B cell (primary cell): ENCODE measurements around the gene CCDC74B. TPM values are rescaled to one million over a fixed set of nuclear protein-coding genes. Genes with fewer than 3 reads are reported as not detected.
A peak's percentile ranks its signal among the peaks of the same experiment; 100 is the strongest.
"Not testable (repeated sequence)": the region's sequence is repeated elsewhere in the genome, so short reads cannot be mapped to it uniquely, and the experiment has no call there.

Experiments used
- ATAC-seq: fragments of 200-7000 bp; cut with Tn5 transposase; one replicate; pipeline ENCODE4 v1.10.0; 2021; ENCODE audit warnings: low read depth, mild to moderate bottlenecking, moderate number of reproducible peaks, moderate library complexity
- CTCF ChIA-PET: fragments of 350-600 bp; sonication (Branson Sonifier 250); formaldehyde crosslinking; loops from one replicate; lab custom pipeline; 2021; ENCODE audit warnings: antibody characterized with exemption, inconsistent platforms; lab: Charles Lee
- POLR2A ChIA-PET: fragments of 350-600 bp; sonication (Branson Sonifier 250); formaldehyde crosslinking; loops from one replicate; lab custom pipeline; 2021; ENCODE audit warnings: antibody characterized with exemption; lab: Charles Lee
- DNase-seq: peaks from one replicate; pipeline ENCODE4 v3.0.0; 2013
- H2AFZ ChIP-seq: 2 replicates; pipeline ENCODE4 v1.6.1; 2012; ENCODE audit warnings: mild to moderate bottlenecking, low read depth, low read length; ENCODE audit not compliant: insufficient read depth, poor library complexity, severe bottlenecking
- H3K27ac ChIP-seq, 2 donors: 1 replicate in 1 of 2; 2 replicates in 1 of 2; pipeline ENCODE4 v1.5.1; 2012 to 2013; ENCODE audit warnings: low read length in 2 of 2, mild to moderate bottlenecking in 2 of 2, moderate library complexity in 1 of 2
- H3K27me3 ChIP-seq, 4 experiments: fragments of 200-600 bp in 1 of 4; sonication (generic) in 1 of 4; replicated peaks in 1 of 4; 1 replicate in 2 of 4; 2 replicates in 2 of 4; pipeline versions ENCODE4 v1.6.1 to v1.7.0; 2013 to 2016; ENCODE audit warnings: low read length in 3 of 4, mild to moderate bottlenecking in 2 of 4, mixed read lengths in 1 of 4, moderate library complexity in 1 of 4; ENCODE audit not compliant: insufficient read depth in 4 of 4, control insufficient read depth in 3 of 4; ENCODE audit errors: control extremely low read depth in 1 of 4
- H3K36me3 ChIP-seq, 2 experiments: replicated peaks in 1 of 2; 1 replicate in 1 of 2; 2 replicates in 1 of 2; pipeline versions ENCODE4 v1.6.1 to v1.7.1; 2013; ENCODE audit warnings: low read length in 1 of 2; ENCODE audit not compliant: insufficient read depth in 2 of 2, control insufficient read depth in 1 of 2; ENCODE audit errors: control extremely low read depth in 1 of 2, extremely low read depth in 1 of 2
- H3K4me1 ChIP-seq, 2 donors: fragments of 200-600 bp in 1 of 2; sonication (generic) in 1 of 2; 1 replicate in 1 of 2; 2 replicates in 1 of 2; pipeline versions ENCODE4 v1.5.1 to v1.6.1; 2013 to 2017; ENCODE audit warnings: low read length in 2 of 2; ENCODE audit not compliant: control insufficient read depth in 2 of 2, insufficient read depth in 2 of 2
- H3K4me2 ChIP-seq: replicated peaks from 2 replicates; pipeline ENCODE3; 2012; ENCODE audit warnings: mild to moderate bottlenecking, low read depth, low read length; ENCODE audit not compliant: poor library complexity, severe bottlenecking
- H3K4me3 ChIP-seq, 5 experiments: fragments of 200-600 bp in 1 of 5; sonication (generic) in 1 of 5; 1 replicate in 3 of 5; 2 replicates in 2 of 5; pipeline versions ENCODE4 v1.5.1 to v1.7.0; 2011 to 2016; ENCODE audit warnings: low read length in 4 of 5, mild to moderate bottlenecking in 4 of 5, low read depth in 2 of 5, control low read depth in 1 of 5, moderate library complexity in 1 of 5; ENCODE audit not compliant: insufficient read depth in 1 of 5; ENCODE audit errors: control extremely low read depth in 1 of 5, extremely low read depth in 1 of 5
- H3K79me2 ChIP-seq: fragments of 200-600 bp; sonication (generic); one replicate; pipeline ENCODE4 v1.6.0; 2016; ENCODE audit warnings: low read length; ENCODE audit not compliant: control insufficient read depth, insufficient read depth
- H3K9ac ChIP-seq: fragments of 200-600 bp; sonication (generic); 2 replicates; pipeline ENCODE4 v1.6.1; 2017; ENCODE audit warnings: mild to moderate bottlenecking, low read length, moderate library complexity
- H3K9me3 ChIP-seq, 3 donors: one replicate each; pipeline versions ENCODE4 v1.6.1 to v1.7.1; 2013; ENCODE audit warnings: low read length in 2 of 3; ENCODE audit not compliant: control insufficient read depth in 2 of 3, insufficient read depth in 1 of 3; ENCODE audit errors: control extremely low read depth in 1 of 3
- H4K20me1 ChIP-seq: 2 replicates; pipeline ENCODE4 v1.6.0; 2012; ENCODE audit warnings: mild to moderate bottlenecking, low read length; ENCODE audit not compliant: insufficient read depth, control insufficient read depth, poor library complexity, severe bottlenecking
- H3K27ac Mint-ChIP-seq: one replicate; pipeline ENCODE4 v1.8.0; 2021; ENCODE audit warnings: mixed read lengths
- H3K27me3 Mint-ChIP-seq: one replicate; pipeline ENCODE4 v1.8.0; 2021; ENCODE audit warnings: mixed read lengths
- H3K4me1 Mint-ChIP-seq: one replicate; pipeline ENCODE4 v1.8.0; 2021; ENCODE audit warnings: mixed read lengths
- H3K4me3 Mint-ChIP-seq: one replicate; pipeline ENCODE4 v1.8.0; 2021; ENCODE audit warnings: mixed read lengths
- H3K9me3 Mint-ChIP-seq: one replicate; pipeline ENCODE4 v1.8.0; 2022; ENCODE audit warnings: mixed read lengths; ENCODE audit not compliant: insufficient read depth
- WGBS: methylation state at CpG from one replicate; pipeline ENCODE4 v1.1.5; 2013; ENCODE audit warnings: missing lambda C conversion rate; ENCODE audit not compliant: insufficient coverage; 5-methylcytosine and 5-hydroxymethylcytosine counted together
- intact Hi-C: fragments of 100-400 bp; cut with micrococcal nuclease; formaldehyde crosslinking; loops from one replicate; pipeline ENCODE4 v1.10.0; 2022
- polyA minus RNA-seq: library from RNA; depleted of rRNA, polyadenylated mRNA; stranded (reverse); fragments of >200 nt; gene quantifications from 2 replicates; pipeline ENCODE4 v1.2.3, GENCODE V29; 2012
- polyA plus RNA-seq: library from polyadenylated mRNA; depleted of rRNA; stranded (reverse); fragments of >200 nt; gene quantifications from 2 replicates; pipeline ENCODE4 v1.2.3, GENCODE V29; 2012
- total RNA-seq, 2 donors: library from RNA; stranded (reverse); fragments of 120-200 nt in 1 of 2; gene quantifications; 1 replicate in 1 of 2; 2 replicates in 1 of 2; pipeline versions ENCODE4 v1.2.3 to v1.2.4, GENCODE V29; 2013 to 2022

CCDC74B gene
- total RNA-seq (0.95 and 1.4 TPM in 2 replicates), polyA plus RNA-seq (0.48 and 1.1 TPM in 2 replicates), polyA minus RNA-seq (0.50 and 1.9 TPM in 2 replicates)
- not detected for total RNA-seq (2013)

DNA sequence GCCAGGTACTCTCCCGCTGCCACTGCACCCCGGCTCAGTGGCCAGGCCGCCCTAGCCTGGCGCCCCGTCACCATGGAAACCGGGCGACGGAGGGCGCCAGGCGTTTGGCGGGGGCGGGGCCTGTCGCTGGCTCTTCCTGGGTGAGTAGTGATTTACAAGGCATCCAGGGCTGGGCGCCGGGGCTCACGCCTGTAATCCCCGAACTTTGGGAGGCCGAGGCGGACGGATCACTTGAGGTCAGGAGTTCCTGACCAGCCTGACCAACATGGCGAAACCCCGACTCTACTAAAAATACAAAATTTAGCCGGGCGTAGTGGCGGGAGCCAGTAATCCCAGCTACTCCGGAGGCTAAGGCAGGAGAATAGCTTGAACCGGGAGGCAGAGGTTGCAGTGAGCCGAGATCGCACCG lies at the start of gene CCDC74B:
Gene CCDC74B, minus strand, starts transcription at position 107 of the 409 bp plus-strand sequence. CDS start 116 bp downstream, outside the sequence.
- H3K4me1 ChIP-seq, H3K27me3 ChIP-seq, H3K79me2 ChIP-seq, H4K20me1 ChIP-seq, H3K27ac ChIP-seq, intact Hi-C loops, H3K36me3 ChIP-seq, H3K9me3 Mint-ChIP-seq, H3K9me3 ChIP-seq, H3K4me1 Mint-ChIP-seq, H3K27ac Mint-ChIP-seq, CTCF ChIA-PET: not testable (repeated sequence)
- peak; percentile 69 for DNase-seq
- peak; percentile 92 for ATAC-seq
- Mint-ChIP-seq H3K4me3 (peak within 1 kb of the TSS; percentile 82), H3K27me3 (peaks cover 12% of the 10 kb centered on the region)
- POLR2A ChIA-PET = interaction anchor here (0.6 kb wide), 1 partner anchor 383 kb away, joined by 3 read pairs; no protein-coding TSS in a partner anchor
- peak within 1 kb of the TSS; percentile 45 for H3K9ac ChIP-seq
- H2AFZ ChIP-seq = peak within 1 kb of the TSS; percentile 51
- peak within 1 kb of the TSS; percentile 52 for H3K4me2 ChIP-seq
- WGBS = 12% methylated on average over 22 of the region's 30 CpGs
- peak within 1 kb of the TSS in 3 of 5 experiments; percentile 37 to 46 (median 42) for H3K4me3 ChIP-seq

- H3K4me2 ChIP-seq, H3K79me2 ChIP-seq, POLR2A ChIA-PET, H3K4me1 ChIP-seq, H3K27me3 ChIP-seq, H3K9me3 ChIP-seq, H3K27ac ChIP-seq, H3K27ac Mint-ChIP-seq, H3K4me3 Mint-ChIP-seq, H3K4me1 Mint-ChIP-seq, H3K9me3 Mint-ChIP-seq, H3K36me3 ChIP-seq, DNase-seq, H3K27me3 Mint-ChIP-seq, H2AFZ ChIP-seq, ATAC-seq, intact Hi-C loops, H3K4me3 ChIP-seq, H4K20me1 ChIP-seq, CTCF ChIA-PET, H3K9ac ChIP-seq: not testable (repeated sequence)
- WGBS = 60% methylated on average over 5 of the region's 22 CpGs
These were observed 48.9 kb upstream of the CCDC74B start for GRCh38 chr2:130193824-130194223.

DNA sequence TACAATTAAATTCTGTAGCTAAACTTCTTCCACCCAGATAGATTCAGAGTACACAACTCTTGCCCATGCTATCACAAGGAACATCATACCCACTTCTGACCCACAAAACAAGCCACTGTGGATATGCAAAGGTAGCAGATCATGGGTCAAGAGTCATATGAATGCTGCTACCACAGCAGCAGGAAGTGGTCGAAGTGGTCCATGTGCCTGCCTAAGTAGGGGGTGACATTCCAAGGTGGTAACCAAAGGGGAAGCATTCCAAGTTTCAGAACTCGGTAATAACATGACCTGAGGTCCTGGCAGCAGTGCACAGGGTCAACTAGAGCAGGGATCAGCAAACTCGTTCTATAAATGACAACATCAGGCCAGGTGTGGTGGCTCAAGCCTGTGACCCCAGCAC lies 47.5 kb upstream of the CCDC74B start:
- H3K9me3 Mint-ChIP-seq = not testable (repeated sequence)

DNA sequence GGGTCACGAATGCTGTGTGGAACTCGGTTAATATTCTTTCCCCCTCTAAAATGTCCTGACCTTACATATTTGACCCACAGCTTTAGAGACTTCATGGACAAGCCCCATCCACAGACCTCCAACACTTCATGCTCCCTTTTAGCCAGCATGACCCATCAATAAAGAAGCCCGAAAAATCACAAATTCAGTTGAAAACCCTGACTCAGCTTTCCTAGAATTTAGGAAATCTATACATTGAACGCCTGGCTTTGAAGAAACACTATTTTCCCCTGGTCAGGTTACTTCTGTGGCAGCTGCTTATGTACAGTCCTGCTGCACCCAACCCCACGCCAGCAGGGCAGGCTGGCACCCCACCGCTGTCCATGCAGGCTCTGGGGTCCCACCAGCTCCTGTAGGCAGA lies 46.4 kb upstream of the CCDC74B start:
- H3K4me1 ChIP-seq, H3K79me2 ChIP-seq, intact Hi-C loops, H3K4me1 Mint-ChIP-seq, H3K27me3 Mint-ChIP-seq, DNase-seq, H3K27me3 ChIP-seq, H3K4me2 ChIP-seq, CTCF ChIA-PET, H3K27ac ChIP-seq, H4K20me1 ChIP-seq, ATAC-seq, H3K4me3 ChIP-seq, H3K4me3 Mint-ChIP-seq, H2AFZ ChIP-seq, POLR2A ChIA-PET, H3K9me3 Mint-ChIP-seq, H3K36me3 ChIP-seq, H3K9me3 ChIP-seq, H3K9ac ChIP-seq, H3K27ac Mint-ChIP-seq: not testable (repeated sequence)
- 93% methylated on average over 6 of the region's 6 CpGs for WGBS

More for the DNA sequence above, 47.5 kb upstream of the CCDC74B start:
- intact Hi-C loops, H3K9ac ChIP-seq, H3K4me3 Mint-ChIP-seq, H3K4me1 Mint-ChIP-seq, H3K79me2 ChIP-seq, DNase-seq, H2AFZ ChIP-seq, H3K27me3 ChIP-seq, CTCF ChIA-PET, H3K36me3 ChIP-seq, H3K4me3 ChIP-seq, H3K27ac Mint-ChIP-seq, ATAC-seq, H3K4me2 ChIP-seq, H4K20me1 ChIP-seq, H3K4me1 ChIP-seq, H3K27ac ChIP-seq, H3K27me3 Mint-ChIP-seq, H3K9me3 ChIP-seq, POLR2A ChIA-PET: not testable (repeated sequence)
- 88% methylated on average over 2 of the region's 3 CpGs for WGBS
